DOHH2 (cell line): ENCODE results near the gene ALDH4A1.

Experiments used
- H3F3A ChIP-seq: fragments of 200-600 bp; sonication (generic), shearing (Covaris generic); 2 replicates; pipeline ENCODE4 v1.6.0; 2016; ENCODE audit warnings: antibody characterized with exemption, mild to moderate bottlenecking; ENCODE audit not compliant: control insufficient read depth, insufficient read depth
- H3K27ac ChIP-seq: fragments of 200-600 bp; sonication (generic); 2 replicates; pipeline ENCODE4 v1.5.1; 2014; ENCODE audit warnings: low read depth, mild to moderate bottlenecking, low read length, moderate library complexity
- H3K27me3 ChIP-seq: fragments of 200-600 bp; sonication (generic); 2 replicates; pipeline ENCODE4 v1.6.1; 2014; ENCODE audit warnings: mild to moderate bottlenecking, low read length, mixed read lengths; ENCODE audit not compliant: control insufficient read depth
- H3K36me3 ChIP-seq: fragments of 200-600 bp; sonication (generic); 2 replicates; pipeline ENCODE4 v1.6.1; 2014; ENCODE audit warnings: mild to moderate bottlenecking, low read length, moderate library complexity, mixed read lengths; ENCODE audit not compliant: control insufficient read depth
- H3K4me1 ChIP-seq: fragments of 200-600 bp; sonication (generic); 2 replicates; pipeline ENCODE4 v1.6.1; 2014; ENCODE audit warnings: mild to moderate bottlenecking, low read length, mixed read lengths; ENCODE audit not compliant: control insufficient read depth
- H3K4me2 ChIP-seq: fragments of 200-600 bp; sonication (generic); 2 replicates; pipeline ENCODE4 v1.6.0; 2014; ENCODE audit warnings: mild to moderate bottlenecking, low read length, moderate library complexity
- H3K4me3 ChIP-seq: fragments of 200-600 bp; sonication (generic); 2 replicates; pipeline ENCODE4 v1.5.1; 2014; ENCODE audit warnings: mild to moderate bottlenecking, low read length, mixed read lengths
- H3K79me2 ChIP-seq: fragments of 200-600 bp; sonication (generic); 2 replicates; pipeline ENCODE4 v1.6.1; 2014; ENCODE audit warnings: mild to moderate bottlenecking, low read length, mixed read lengths; ENCODE audit not compliant: control insufficient read depth
- H3K9me2 ChIP-seq: fragments of 200-600 bp; sonication (generic); replicated peaks from 2 replicates; pipeline ENCODE4 v1.6.1; 2014; ENCODE audit warnings: mild to moderate bottlenecking, low read length, mixed read lengths; ENCODE audit not compliant: control insufficient read depth
- H3K9me3 ChIP-seq: fragments of 200-600 bp; sonication (generic); 2 replicates; pipeline ENCODE4 v1.6.1; 2014; ENCODE audit warnings: antibody characterized with exemption, low read length, mixed read lengths; ENCODE audit not compliant: control insufficient read depth, insufficient read depth
- H4K20me1 ChIP-seq: fragments of 200-600 bp; sonication (generic); 2 replicates; pipeline ENCODE4 v1.6.0; 2014; ENCODE audit warnings: low read depth, mild to moderate bottlenecking, antibody characterized with exemption, low read length, moderate library complexity; ENCODE audit not compliant: control insufficient read depth, insufficient read depth
- CTCF ChIP-seq: fragments of 200-600 bp; sonication (generic); IDR thresholded peaks from one replicate; pipeline ENCODE4 v1.5.1; 2014; ENCODE audit warnings: antibody characterized with exemption, mild to moderate bottlenecking, low read depth, low read length; ENCODE audit not compliant: poor library complexity, severe bottlenecking
- EZH2phosphoT487 ChIP-seq: fragments of 200-600 bp; sonication (generic); IDR thresholded peaks from 2 replicates; pipeline ENCODE4 v1.6.1; 2017; ENCODE audit warnings: borderline replicate concordance, mild to moderate bottlenecking, antibody characterized with exemption, low read length, moderate library complexity, mixed read lengths

The ALDH4A1 gene

DNA sequence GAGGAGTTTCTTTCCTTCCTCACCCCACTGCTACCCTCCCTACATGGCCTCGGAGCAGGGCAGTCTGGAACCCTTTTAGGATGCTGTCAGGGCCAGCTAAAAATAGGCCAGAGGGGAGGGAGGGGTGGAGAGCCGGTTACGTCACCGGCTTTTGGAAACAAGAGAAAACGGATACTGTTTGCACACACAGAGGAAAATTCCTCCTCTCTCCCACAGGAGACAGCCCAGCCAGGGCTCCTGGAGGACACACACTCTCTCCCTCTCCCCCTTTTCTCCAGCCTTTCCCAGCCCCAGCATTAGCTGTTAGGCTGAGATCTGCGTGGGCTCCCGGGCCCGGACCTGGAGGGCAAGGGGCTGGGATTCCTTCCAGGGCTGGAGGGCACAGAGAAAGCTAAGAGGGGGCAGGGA is 20.0 kb upstream of the ALDH4A1 start:
- TF ChIP-seq EZH2phosphoT487 = no peak
- no peak for TF ChIP-seq CTCF
- H3K4me1 ChIP-seq = peaks cover 13% of the 10 kb centered on the region
- 0 out of 2 replicates have a peak, but pooled peaks cover 3% of the 10 kb centered on the region for H3K27me3 ChIP-seq
- no peaks in the 10 kb centered on the region for H3K9me2 ChIP-seq
- no peaks in the 10 kb centered on the region for H3F3A ChIP-seq
- H3K4me2 ChIP-seq = no peak overlapping the region
- no peak overlapping the region for H3K27ac ChIP-seq
- no peaks in the 10 kb centered on the region for H3K79me2 ChIP-seq
- no peak overlapping the region for H3K4me3 ChIP-seq
- no peaks in the 10 kb centered on the region for H3K36me3 ChIP-seq
- H4K20me1 ChIP-seq = no peaks in the 10 kb centered on the region
- no peaks in the 10 kb centered on the region for H3K9me3 ChIP-seq

DNA sequence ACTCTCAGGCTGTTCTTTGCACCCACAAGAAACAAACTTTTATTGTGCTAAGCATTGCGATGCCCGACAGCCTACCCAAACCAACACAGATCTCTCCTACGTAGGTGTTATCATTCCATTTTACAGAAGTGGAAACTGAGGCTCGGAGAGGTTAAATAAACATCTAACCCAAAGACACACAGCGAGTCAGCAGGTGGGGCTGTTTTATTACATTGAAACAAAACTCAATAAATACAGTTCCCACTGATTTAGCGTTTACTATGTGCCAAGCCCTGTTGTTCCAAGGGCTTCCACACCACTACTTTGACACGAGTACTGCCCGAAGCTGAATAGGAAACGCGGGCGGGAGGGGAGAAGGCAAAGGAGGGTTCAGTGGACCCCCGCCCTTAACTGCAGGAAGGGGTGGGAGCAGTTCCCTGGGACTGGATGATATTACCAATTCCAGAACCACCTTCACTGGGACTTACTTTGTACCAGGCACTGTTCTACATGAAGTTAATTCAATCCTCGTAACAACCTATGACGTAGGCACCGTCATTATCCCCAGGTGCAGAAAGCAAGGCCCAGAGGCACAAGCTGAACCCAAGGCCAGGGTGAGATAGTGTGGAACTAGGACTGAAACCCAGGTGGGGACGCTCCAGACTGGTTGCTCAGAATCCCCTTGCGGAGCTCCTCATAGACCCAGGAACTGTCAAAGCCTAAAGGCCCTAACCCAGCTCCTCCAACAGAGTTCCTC is 19.3 kb upstream of the ALDH4A1 start:
- Histone ChIP-seq H3K79me2 (no peaks in the 10 kb centered on the region), H3K9me3 (no peaks in the 10 kb centered on the region), H3K27me3 (0 out of 2 replicates have a peak, but pooled peaks cover 3% of the 10 kb centered on the region), H3K27ac (no peak overlapping the region), H3K4me1 (peaks cover 6% of the 10 kb centered on the region), H3K4me3 (no peak overlapping the region), H3K4me2 (no peak overlapping the region), H3K9me2 (no peaks in the 10 kb centered on the region), H3K36me3 (no peaks in the 10 kb centered on the region), H4K20me1 (no peaks in the 10 kb centered on the region), H3F3A (no peaks in the 10 kb centered on the region)
- TF ChIP-seq EZH2phosphoT487 = no peak
- no peak for TF ChIP-seq CTCF

GRCh38 chr1:18920931-18921330 is 18.6 kb upstream of the ALDH4A1 start:
- no peaks in the 10 kb centered on the region for H3K79me2 ChIP-seq

More at GRCh38 chr1:18920931-18921330, 18.6 kb upstream of the ALDH4A1 start:
- Histone ChIP-seq H3K9me2 (no peaks in the 10 kb centered on the region), H3K36me3 (no peaks in the 10 kb centered on the region), H3K9me3 (no peaks in the 10 kb centered on the region), H3K4me1 (no peaks in the 10 kb centered on the region), H3K4me3 (no peak overlapping the region), H3K27ac (no peak overlapping the region), H3F3A (no peaks in the 10 kb centered on the region), H4K20me1 (no peaks in the 10 kb centered on the region), H3K4me2 (no peak overlapping the region), H3K27me3 (0 out of 2 replicates have a peak, but pooled peaks cover 3% of the 10 kb centered on the region)
- TF ChIP-seq CTCF (no peak), EZH2phosphoT487 (no peak)
